ENCODE data around the gene FAM228B.

The FAM228B gene

GRCh38 chr2:24204505-24204904 is 81.2 kb downstream of the FAM228B start:
- no peak for DNase-seq (ENCODE audit: low read depth)

GRCh38 chr2:24205131-24205530 is 81.9 kb downstream of the FAM228B start:
- DNase-seq (ENCODE audit: low read depth): no peak

- no peak for DNase-seq (ENCODE audit: low read depth)
These were observed 83.0 kb downstream of the FAM228B start for GRCh38 chr2:24206242-24206641.

GRCh38 chr2:24206714-24207113 is 83.4 kb downstream of the FAM228B start:
- DNase-seq (ENCODE audit: low read depth): no peak

GRCh38 chr2:24207359-24207758 is 84.1 kb downstream of the FAM228B start:
- no peak for DNase-seq (ENCODE audit: low read depth)

- no peak for DNase-seq (ENCODE audit: low read depth)
These were observed 85.2 kb downstream of the FAM228B start for GRCh38 chr2:24208490-24208889.

- DNase-seq (ENCODE audit: low read depth): no peak
These were observed 86.3 kb downstream of the FAM228B start for GRCh38 chr2:24209389-24210105.

- DNase-seq (ENCODE audit: low read depth): no peak
These were observed 86.8 kb downstream of the FAM228B start for GRCh38 chr2:24210106-24210455.

- DNase-seq (ENCODE audit: low read depth): no peak
These were observed 87.5 kb downstream of the FAM228B start for GRCh38 chr2:24210723-24211122.

GRCh38 chr2:24211408-24211807 is 88.1 kb downstream of the FAM228B start:
- no peak for DNase-seq (ENCODE audit: low read depth)

- no peak for DNase-seq (ENCODE audit: low read depth)
These were observed 91.6 kb downstream of the FAM228B start for GRCh38 chr2:24214880-24215279.

All from fibroblast of gingiva (primary cell).